WTC11 (cell line): Measurements from ENCODE around the gene ZNF236. TPM values are rescaled to one million over a fixed set of nuclear protein-coding genes. Genes with fewer than 3 reads are reported as not detected.

ENCODE experiments used
- ATAC-seq: fragments of 200-7000 bp; cut with Tn5 transposase; 2 replicates; pipeline ENCODE4 v1.10.0; 2021; ENCODE audit warnings: mild to moderate bottlenecking, moderate library complexity
- CTCF ChIA-PET: fragments of 300-600 bp; sonication (Branson Sonifier 250); formaldehyde crosslinking; loops from one replicate; lab custom pipeline; 2021; ENCODE audit warnings: antibody characterized with exemption; lab: Charles Lee
- POLR2A ChIA-PET: fragments of 350-600 bp; sonication (Branson Sonifier 250); formaldehyde crosslinking; loops from one replicate; lab custom pipeline; 2021; ENCODE audit warnings: antibody characterized with exemption; lab: Charles Lee
- DNase-seq: peaks from one replicate; pipeline ENCODE4 v3.0.0; 2021; ENCODE audit warnings: low spot score
- H3K27ac Mint-ChIP-seq: 2 replicates; pipeline ENCODE4 v1.8.0; 2021; ENCODE audit warnings: mixed read lengths
- H3K27me3 Mint-ChIP-seq: 2 replicates; pipeline ENCODE4 v1.8.0; 2021; ENCODE audit warnings: low read depth, mild to moderate bottlenecking, moderate library complexity, mixed read lengths
- H3K36me3 Mint-ChIP-seq: 2 replicates; pipeline ENCODE4 v1.8.0; 2021; ENCODE audit warnings: mixed read lengths
- H3K4me1 Mint-ChIP-seq: 2 replicates; pipeline ENCODE4 v1.8.0; 2022; ENCODE audit warnings: mixed read lengths
- H3K4me3 Mint-ChIP-seq: 2 replicates; pipeline ENCODE4 v1.8.0; 2021; ENCODE audit warnings: mild to moderate bottlenecking, moderate library complexity, mixed read lengths
- H3K9me3 Mint-ChIP-seq: 2 replicates; pipeline ENCODE4 v1.8.0; 2021; ENCODE audit warnings: mixed read lengths
- ATF1 ChIP-seq: sonication (generic); formaldehyde crosslinking; IDR thresholded peaks from 2 replicates; pipeline ENCODE4 v1.8.1; 2023; ENCODE audit warnings: mild to moderate bottlenecking, moderate library complexity, missing genetic modification reagents
- ATF2 ChIP-seq: sonication (generic); formaldehyde crosslinking; IDR thresholded peaks from 2 replicates; pipeline ENCODE4 v1.8.1; 2022; ENCODE audit warnings: low read depth, missing genetic modification reagents, borderline replicate concordance
- CREM ChIP-seq: sonication (generic); formaldehyde crosslinking; IDR thresholded peaks from 2 replicates; pipeline ENCODE4 v1.8.1; 2022; ENCODE audit warnings: mild to moderate bottlenecking, missing genetic modification reagents, moderate library complexity
- E2F5 ChIP-seq: sonication (generic); formaldehyde crosslinking; IDR thresholded peaks from 2 replicates; pipeline ENCODE4 v1.8.1; 2022; ENCODE audit warnings: mild to moderate bottlenecking, moderate library complexity, missing genetic modification reagents
- FOXP4 ChIP-seq: sonication (generic); formaldehyde crosslinking; IDR thresholded peaks from 2 replicates; pipeline ENCODE4 v1.8.0; 2022; ENCODE audit warnings: mild to moderate bottlenecking, missing genetic modification reagents
- IRF2 ChIP-seq: sonication (generic); formaldehyde crosslinking; IDR thresholded peaks from 2 replicates; pipeline ENCODE4 v1.8.0; 2022; ENCODE audit warnings: low read depth, missing genetic modification reagents, borderline replicate concordance
- NFE2L1 ChIP-seq: sonication (generic); formaldehyde crosslinking; IDR thresholded peaks from 2 replicates; pipeline ENCODE4 v1.8.1; 2023; ENCODE audit warnings: missing genetic modification reagents
- NR1H2 ChIP-seq: sonication (generic); formaldehyde crosslinking; IDR thresholded peaks from 2 replicates; pipeline ENCODE4 v1.9.0; 2021; ENCODE audit warnings: mild to moderate bottlenecking, moderate library complexity, missing genetic modification reagents
- PREB ChIP-seq: sonication (generic); formaldehyde crosslinking; IDR thresholded peaks from 2 replicates; pipeline ENCODE4 v1.8.1; 2022; ENCODE audit warnings: mild to moderate bottlenecking, missing genetic modification reagents, moderate library complexity, borderline replicate concordance
- TEAD1 ChIP-seq: sonication (generic); formaldehyde crosslinking; IDR thresholded peaks from 2 replicates; pipeline ENCODE4 v1.8.0; 2022; ENCODE audit warnings: mild to moderate bottlenecking, missing genetic modification reagents
- TEAD4 ChIP-seq: sonication (generic); formaldehyde crosslinking; IDR thresholded peaks from 2 replicates; pipeline ENCODE4 v1.8.0; 2022; ENCODE audit warnings: mild to moderate bottlenecking, missing genetic modification reagents
- TP53 ChIP-seq: sonication (generic); formaldehyde crosslinking; IDR thresholded peaks from 2 replicates; pipeline ENCODE4 v1.8.1; 2023; ENCODE audit warnings: mild to moderate bottlenecking, missing genetic modification reagents
- ZBTB43 ChIP-seq: sonication (generic); formaldehyde crosslinking; IDR thresholded peaks from 2 replicates; pipeline ENCODE4 v1.8.1; 2023; ENCODE audit warnings: mild to moderate bottlenecking, missing genetic modification reagents
- ZNF138 ChIP-seq: sonication (generic); formaldehyde crosslinking; conservative IDR thresholded peaks from 2 replicates; pipeline ENCODE4 v1.8.1; 2022; ENCODE audit warnings: mild to moderate bottlenecking, moderate library complexity, missing genetic modification reagents
- ZNF281 ChIP-seq: sonication (generic); formaldehyde crosslinking; IDR thresholded peaks from 2 replicates; pipeline ENCODE4 v1.8.0; 2023; ENCODE audit warnings: mild to moderate bottlenecking, missing genetic modification reagents
- ZNF317 ChIP-seq: sonication (generic); formaldehyde crosslinking; IDR thresholded peaks from 2 replicates; pipeline ENCODE4 v1.8.1; 2023; ENCODE audit warnings: low read depth, mild to moderate bottlenecking, moderate library complexity, missing genetic modification reagents, borderline replicate concordance
- total RNA-seq: library from RNA; stranded (reverse); gene quantifications from 3 replicates; pipeline ENCODE4 v1.2.3, GENCODE V29; 2021
- TF ChIP-seq, protein P1 (sequence below): fragments of 250-450 bp; sonication (Bioruptor Pico); IDR thresholded peaks from 2 replicates; pipeline ENCODE4 v2.1.2; 2022; ENCODE audit warnings: mild to moderate bottlenecking, moderate library complexity
- TF ChIP-seq, protein P2 (sequence below): sonication (generic); formaldehyde crosslinking; conservative IDR thresholded peaks from 2 replicates; pipeline ENCODE4 v1.8.1; 2022; ENCODE audit warnings: mild to moderate bottlenecking, missing genetic modification reagents

Gene ZNF236
- total RNA-seq, 1 experiment from 2014 or later: 19.9 TPM

GRCh38 chr18:76791642-76792041 is 30.7 kb upstream of the ZNF236 start:
- peaks cover 48% of the 10 kb centered on the region for H3K36me3 Mint-ChIP-seq
- H3K27ac Mint-ChIP-seq: no peak overlapping the region
- H3K27me3 Mint-ChIP-seq: peaks cover 7% of the 10 kb centered on the region; the same call in 1 of the 2 replicates
- H3K4me3 Mint-ChIP-seq: no peak overlapping the region
- peaks cover 7% of the 10 kb centered on the region for H3K4me1 Mint-ChIP-seq
- POLR2A ChIA-PET: no interaction called here
- no peak for DNase-seq
- CTCF ChIA-PET: no interaction called here
- H3K9me3 Mint-ChIP-seq: peaks cover 50% of the 10 kb centered on the region
- TF ChIP-seq NR1H2 (CRISPR knock-in tag) (no peak), ZNF317 (no peak), ZNF281 (no peak), TEAD1 (no peak), TEAD4 (no peak), PREB (CRISPR knock-in tag) (no peak), IRF2 (no peak), TP53 (CRISPR knock-in tag) (no peak), ZNF138 (CRISPR knock-in tag) (no peak), FOXP4 (CRISPR knock-in tag) (no peak), ATF1 (CRISPR knock-in tag) (no peak), ZBTB43 (no peak), E2F5 (no peak), NFE2L1 (CRISPR knock-in tag) (no peak), ATF2 (CRISPR knock-in tag) (no peak), CREM (CRISPR knock-in tag) (no peak)
- TF ChIP-seq, protein P1, sequence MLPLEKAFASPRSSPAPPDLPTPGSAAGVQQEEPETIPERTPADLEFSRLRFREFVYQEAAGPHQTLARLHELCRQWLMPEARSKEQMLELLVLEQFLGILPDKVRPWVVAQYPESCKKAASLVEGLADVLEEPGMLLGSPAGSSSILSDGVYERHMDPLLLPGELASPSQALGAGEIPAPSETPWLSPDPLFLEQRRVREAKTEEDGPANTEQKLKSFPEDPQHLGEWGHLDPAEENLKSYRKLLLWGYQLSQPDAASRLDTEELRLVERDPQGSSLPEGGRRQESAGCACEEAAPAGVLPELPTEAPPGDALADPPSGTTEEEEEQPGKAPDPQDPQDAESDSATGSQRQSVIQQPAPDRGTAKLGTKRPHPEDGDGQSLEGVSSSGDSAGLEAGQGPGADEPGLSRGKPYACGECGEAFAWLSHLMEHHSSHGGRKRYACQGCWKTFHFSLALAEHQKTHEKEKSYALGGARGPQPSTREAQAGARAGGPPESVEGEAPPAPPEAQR (CRISPR knock-in tag): no peak
- TF ChIP-seq, protein P2, sequence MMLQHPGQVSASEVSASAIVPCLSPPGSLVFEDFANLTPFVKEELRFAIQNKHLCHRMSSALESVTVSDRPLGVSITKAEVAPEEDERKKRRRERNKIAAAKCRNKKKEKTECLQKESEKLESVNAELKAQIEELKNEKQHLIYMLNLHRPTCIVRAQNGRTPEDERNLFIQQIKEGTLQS: no peak
- TF ChIP-seq, all 79 proteins: peak for 0
- no peak for ATAC-seq
